Common myeloid progenitor, CD34-positive (primary cell): ENCODE measurements around the gene BEX1. TPM values are rescaled to one million over a fixed set of nuclear protein-coding genes. Genes with fewer than 3 reads are reported as not detected.
"Not testable (repeated sequence)": the region's sequence is repeated elsewhere in the genome, so short reads cannot be mapped to it uniquely, and the experiment has no call there.

Source experiments
- CTCF ChIA-PET: fragments of 350-600 bp; sonication (Branson Sonifier 250); formaldehyde crosslinking; loops from one replicate; lab custom pipeline; 2021; ENCODE audit warnings: antibody characterized with exemption; lab: Charles Lee
- POLR2A ChIA-PET: fragments of 350-600 bp; sonication (Branson Sonifier 250); formaldehyde crosslinking; loops from one replicate; lab custom pipeline; 2021; ENCODE audit warnings: antibody characterized with exemption; lab: Charles Lee
- DNase-seq, 3 donors: peaks; one replicate each; pipeline versions ENCODE4 v3.0.0 to v3.0.0-alpha.2; 2013
- H3K27ac ChIP-seq, 2 experiments: 1 replicate in 1 of 2; 2 replicates in 1 of 2; pipeline ENCODE4 v1.7.0; 2013; ENCODE audit warnings: inconsistent platforms in 2 of 2, low read length in 2 of 2, mild to moderate bottlenecking in 2 of 2, low read depth in 1 of 2, moderate library complexity in 1 of 2; ENCODE audit not compliant: severe bottlenecking in 2 of 2, insufficient read depth in 1 of 2, poor library complexity in 1 of 2
- H3K27me3 ChIP-seq, 5 experiments: replicated peaks in 2 of 5; 1 replicate in 3 of 5; 2 replicates in 2 of 5; pipeline versions ENCODE4 v1.6.1 to v1.7.0; 2013; ENCODE audit warnings: low read length in 4 of 5, mild to moderate bottlenecking in 2 of 5, moderate library complexity in 2 of 5, inconsistent platforms in 1 of 5; ENCODE audit not compliant: insufficient read depth in 5 of 5, control insufficient read depth in 4 of 5
- H3K36me3 ChIP-seq, 4 experiments: 1 replicate in 2 of 4; 2 replicates in 2 of 4; pipeline versions ENCODE4 v1.6.1 to v1.7.0; 2013; ENCODE audit warnings: low read length in 3 of 4, control low read depth in 1 of 4, mild to moderate bottlenecking in 1 of 4; ENCODE audit not compliant: control insufficient read depth in 4 of 4, insufficient read depth in 4 of 4
- H3K4me1 ChIP-seq, 4 experiments: 1 replicate in 3 of 4; 2 replicates in 1 of 4; pipeline versions ENCODE4 v1.6.1 to v1.7.1; 2013; ENCODE audit warnings: low read length in 3 of 4, mild to moderate bottlenecking in 3 of 4, control low read depth in 1 of 4, inconsistent platforms in 1 of 4, moderate library complexity in 1 of 4; ENCODE audit not compliant: control insufficient read depth in 4 of 4, insufficient read depth in 4 of 4; ENCODE audit errors: control extremely low read depth in 1 of 4
- H3K4me3 ChIP-seq, 7 experiments: 1 replicate in 4 of 7; 2 replicates in 3 of 7; pipeline versions ENCODE4 v1.5.1 to v1.7.0; 2013; ENCODE audit warnings: mild to moderate bottlenecking in 7 of 7, low read length in 6 of 7, moderate library complexity in 6 of 7, inconsistent platforms in 2 of 7, low read depth in 2 of 7, control low read depth in 1 of 7; ENCODE audit not compliant: insufficient read depth in 4 of 7, control insufficient read depth in 1 of 7; ENCODE audit errors: extremely low read depth in 1 of 7
- H3K9me3 ChIP-seq, 5 experiments: 1 replicate in 4 of 5; 2 replicates in 1 of 5; pipeline versions ENCODE4 v1.6.1 to v1.7.1; 2013; ENCODE audit warnings: low read length in 4 of 5, mild to moderate bottlenecking in 2 of 5, inconsistent platforms in 1 of 5, low read depth in 1 of 5, moderate library complexity in 1 of 5; ENCODE audit not compliant: control insufficient read depth in 4 of 5, insufficient read depth in 2 of 5; ENCODE audit errors: control extremely low read depth in 1 of 5
- WGBS: methylation state at CpG from one replicate; pipeline ENCODE4 v1.1.5; 2013; ENCODE audit not compliant: insufficient coverage; 5-methylcytosine and 5-hydroxymethylcytosine counted together
- polyA plus RNA-seq: library from polyadenylated mRNA; unstranded; fragments of 120-200 nt; gene quantifications from one replicate; pipeline ENCODE4 v1.2.1, GENCODE V29; 2013

The BEX1 gene
- 73.2 TPM for polyA plus RNA-seq

- peaks cover 0 to 7% (median 0%) of the 10 kb centered on the region in 5 experiments for H3K27me3 ChIP-seq
- 31% methylated on average over 30 of the region's 39 CpGs for WGBS
- peak; percentile 73 to 91 (median 77) for DNase-seq
- H3K4me1 ChIP-seq = peaks cover 0 to 10% (median 2%) of the 10 kb centered on the region in 4 experiments
- no peaks in the 10 kb centered on the region for H3K9me3 ChIP-seq
- H3K4me3 ChIP-seq = peak within 1 kb of the TSS; percentile 20 to 64 (median 54)
- CTCF ChIA-PET = no interaction called here
- POLR2A ChIA-PET = interaction anchor here (0.6 kb wide), 1 partner anchor 60 kb away, joined by 8 read pairs; no protein-coding TSS in a partner anchor
- H3K27ac ChIP-seq = no peak within 1 kb of the TSS
- H3K36me3 ChIP-seq = no peaks in the 10 kb centered on the region
These were observed at the start of gene BEX1 for GRCh38 chrX:103063918-103064434. TSS of gene BEX1 (minus strand) at chrX:103064171. CDS start at chrX:103063274, 897 bp downstream.

- H3K4me3 ChIP-seq, CTCF ChIA-PET, DNase-seq, H3K27me3 ChIP-seq, H3K27ac ChIP-seq, H3K36me3 ChIP-seq, POLR2A ChIA-PET, H3K4me1 ChIP-seq: not testable (repeated sequence)
- H3K9me3 ChIP-seq = peaks cover 0 to 15% (median 0%) of the 10 kb centered on the region in 5 experiments
- 90% methylated on average over 3 of the region's 6 CpGs for WGBS
These were observed 45.5 kb upstream of the BEX1 start for GRCh38 chrX:103109497-103109896.

GRCh38 chrX:103107836-103108235 lies 43.9 kb upstream of the BEX1 start:
- WGBS = no CpG with 5 or more reads among the region's 4 CpGs

GRCh38 chrX:103107227-103107737 lies 43.3 kb upstream of the BEX1 start:
- DNase-seq, H3K4me3 ChIP-seq, H3K4me1 ChIP-seq, H3K27ac ChIP-seq, POLR2A ChIA-PET, H3K36me3 ChIP-seq, CTCF ChIA-PET, H3K27me3 ChIP-seq: not testable (repeated sequence)
- peaks cover 0 to 15% (median 0%) of the 10 kb centered on the region in 5 experiments for H3K9me3 ChIP-seq
- 90% methylated on average over 11 of the region's 21 CpGs for WGBS

More at GRCh38 chrX:103107836-103108235, 43.9 kb upstream of the BEX1 start:
- Histone ChIP-seq H3K9me3 (peaks cover 0 to 15% (median 0%) of the 10 kb centered on the region in 5 experiments), H3K27ac (no peak overlapping the region), H3K27me3 (no peaks in the 10 kb centered on the region), H3K4me1 (no peaks in the 10 kb centered on the region), H3K36me3 (no peaks in the 10 kb centered on the region), H3K4me3 (no peak overlapping the region)
- CTCF ChIA-PET = no interaction called here
- DNase-seq = no peak
- POLR2A ChIA-PET = no interaction called here

- H3K36me3 ChIP-seq, H3K4me3 ChIP-seq, H3K27ac ChIP-seq, POLR2A ChIA-PET, DNase-seq, H3K27me3 ChIP-seq, H3K4me1 ChIP-seq: not testable (repeated sequence)
- H3K9me3 ChIP-seq = peaks cover 0 to 14% (median 0%) of the 10 kb centered on the region in 5 experiments
- CTCF ChIA-PET = interaction anchor here (0.6 kb wide), 1 partner anchor 22 kb away, joined by 3 read pairs; no protein-coding TSS in a partner anchor
- 89% methylated on average over 15 of the region's 26 CpGs for WGBS
These were observed 40.4 kb upstream of the BEX1 start for GRCh38 chrX:103104370-103104769.

- H3K4me3 ChIP-seq, DNase-seq, POLR2A ChIA-PET, H3K27ac ChIP-seq, H3K27me3 ChIP-seq, H3K4me1 ChIP-seq, H3K9me3 ChIP-seq, H3K36me3 ChIP-seq: not testable (repeated sequence)
- no CpG with 5 or more reads among the region's 2 CpGs for WGBS
- CTCF ChIA-PET = interaction anchor here (0.6 kb wide), 1 partner anchor 21 kb away, joined by 3 read pairs; no protein-coding TSS in a partner anchor
These were observed 39.9 kb upstream of the BEX1 start for GRCh38 chrX:103103866-103104265.

GRCh38 chrX:103101299-103102042 lies 37.5 kb upstream of the BEX1 start:
- ChIA-PET POLR2A (no interaction called here), CTCF (no interaction called here)
- no peak overlapping the region for H3K4me3 ChIP-seq
- H3K27me3 ChIP-seq = peaks cover 0 to 3% (median 0%) of the 10 kb centered on the region in 5 experiments
- peak; percentile 5 to 34 (median 8) for DNase-seq
- no peak overlapping the region for H3K27ac ChIP-seq
- peaks cover 0 to 2% (median 0%) of the 10 kb centered on the region in 5 experiments for H3K9me3 ChIP-seq
- no peaks in the 10 kb centered on the region for H3K36me3 ChIP-seq
- H3K4me1 ChIP-seq = peaks cover 0 to 2% (median 0%) of the 10 kb centered on the region in 4 experiments
- WGBS = no CpG with 5 or more reads among the region's 3 CpGs
